Mammary epithelial cell (primary cell): ENCODE data around the gene CNOT2.

Source experiments
- EZH2 ChIP-seq: IDR thresholded peaks from 2 replicates; pipeline ENCODE4 v1.6.1; 2012; ENCODE audit warnings: low read length, inconsistent platforms, borderline replicate concordance
- TF ChIP-seq, protein P1 (sequence below), 2 donors: IDR thresholded peaks in 1 of 2; conservative IDR thresholded peaks in 1 of 2; 2 replicates each; pipeline ENCODE4 v1.5.1; 2011 to 2012; ENCODE audit warnings: inconsistent platforms in 2 of 2, low read length in 2 of 2, mild to moderate bottlenecking in 2 of 2, control low read depth in 1 of 2, low read depth in 1 of 2; ENCODE audit not compliant: insufficient read depth in 1 of 2; ENCODE audit errors: extremely low read depth in 1 of 2

GRCh38 chr12:70249903-70250302 lies 6.7 kb downstream of the CNOT2 start:
- TF ChIP-seq, protein P1, sequence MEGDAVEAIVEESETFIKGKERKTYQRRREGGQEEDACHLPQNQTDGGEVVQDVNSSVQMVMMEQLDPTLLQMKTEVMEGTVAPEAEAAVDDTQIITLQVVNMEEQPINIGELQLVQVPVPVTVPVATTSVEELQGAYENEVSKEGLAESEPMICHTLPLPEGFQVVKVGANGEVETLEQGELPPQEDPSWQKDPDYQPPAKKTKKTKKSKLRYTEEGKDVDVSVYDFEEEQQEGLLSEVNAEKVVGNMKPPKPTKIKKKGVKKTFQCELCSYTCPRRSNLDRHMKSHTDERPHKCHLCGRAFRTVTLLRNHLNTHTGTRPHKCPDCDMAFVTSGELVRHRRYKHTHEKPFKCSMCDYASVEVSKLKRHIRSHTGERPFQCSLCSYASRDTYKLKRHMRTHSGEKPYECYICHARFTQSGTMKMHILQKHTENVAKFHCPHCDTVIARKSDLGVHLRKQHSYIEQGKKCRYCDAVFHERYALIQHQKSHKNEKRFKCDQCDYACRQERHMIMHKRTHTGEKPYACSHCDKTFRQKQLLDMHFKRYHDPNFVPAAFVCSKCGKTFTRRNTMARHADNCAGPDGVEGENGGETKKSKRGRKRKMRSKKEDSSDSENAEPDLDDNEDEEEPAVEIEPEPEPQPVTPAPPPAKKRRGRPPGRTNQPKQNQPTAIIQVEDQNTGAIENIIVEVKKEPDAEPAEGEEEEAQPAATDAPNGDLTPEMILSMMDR (conservative IDR thresholded peaks at IDR 0.05 in 1 of 2, IDR thresholded peaks at IDR 0.05 in 1 of 2; ENCODE audit: extremely low read depth in 1 of 2, insufficient read depth in 1 of 2, low read depth in 1 of 2, low read length in 2 of 2) = no peak
- no peak for TF ChIP-seq EZH2
